Measurements from ENCODE around the gene BLACAT1.

BLACAT1 gene

DNA sequence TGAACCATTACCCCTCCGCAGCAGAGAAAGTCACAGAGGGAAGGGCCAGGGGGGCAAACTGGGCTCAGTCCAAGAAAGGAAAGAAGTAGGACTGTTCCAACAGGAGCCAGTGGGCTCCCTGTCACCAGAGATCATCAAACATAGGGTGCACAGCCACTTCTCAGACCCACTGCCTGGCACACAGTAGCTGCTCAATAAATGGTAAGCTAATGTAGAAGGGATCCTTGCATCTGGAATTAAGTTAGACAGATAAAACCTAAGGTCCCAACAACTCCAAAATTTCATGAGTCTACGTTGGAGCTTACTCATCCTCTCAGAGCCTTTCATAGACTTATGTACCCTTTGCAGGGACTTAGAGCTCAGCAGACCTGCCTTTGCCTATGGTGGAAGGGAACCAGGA, 3.5 kb downstream of the BLACAT1 start:
- TF ChIP-seq, protein P1, sequence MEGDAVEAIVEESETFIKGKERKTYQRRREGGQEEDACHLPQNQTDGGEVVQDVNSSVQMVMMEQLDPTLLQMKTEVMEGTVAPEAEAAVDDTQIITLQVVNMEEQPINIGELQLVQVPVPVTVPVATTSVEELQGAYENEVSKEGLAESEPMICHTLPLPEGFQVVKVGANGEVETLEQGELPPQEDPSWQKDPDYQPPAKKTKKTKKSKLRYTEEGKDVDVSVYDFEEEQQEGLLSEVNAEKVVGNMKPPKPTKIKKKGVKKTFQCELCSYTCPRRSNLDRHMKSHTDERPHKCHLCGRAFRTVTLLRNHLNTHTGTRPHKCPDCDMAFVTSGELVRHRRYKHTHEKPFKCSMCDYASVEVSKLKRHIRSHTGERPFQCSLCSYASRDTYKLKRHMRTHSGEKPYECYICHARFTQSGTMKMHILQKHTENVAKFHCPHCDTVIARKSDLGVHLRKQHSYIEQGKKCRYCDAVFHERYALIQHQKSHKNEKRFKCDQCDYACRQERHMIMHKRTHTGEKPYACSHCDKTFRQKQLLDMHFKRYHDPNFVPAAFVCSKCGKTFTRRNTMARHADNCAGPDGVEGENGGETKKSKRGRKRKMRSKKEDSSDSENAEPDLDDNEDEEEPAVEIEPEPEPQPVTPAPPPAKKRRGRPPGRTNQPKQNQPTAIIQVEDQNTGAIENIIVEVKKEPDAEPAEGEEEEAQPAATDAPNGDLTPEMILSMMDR (IDR thresholded peaks at IDR 0.05; ENCODE audit: low read depth, low read length) = no peak
- DNase-seq (ENCODE audit: extremely low read depth, low read depth) = no peak

DNA sequence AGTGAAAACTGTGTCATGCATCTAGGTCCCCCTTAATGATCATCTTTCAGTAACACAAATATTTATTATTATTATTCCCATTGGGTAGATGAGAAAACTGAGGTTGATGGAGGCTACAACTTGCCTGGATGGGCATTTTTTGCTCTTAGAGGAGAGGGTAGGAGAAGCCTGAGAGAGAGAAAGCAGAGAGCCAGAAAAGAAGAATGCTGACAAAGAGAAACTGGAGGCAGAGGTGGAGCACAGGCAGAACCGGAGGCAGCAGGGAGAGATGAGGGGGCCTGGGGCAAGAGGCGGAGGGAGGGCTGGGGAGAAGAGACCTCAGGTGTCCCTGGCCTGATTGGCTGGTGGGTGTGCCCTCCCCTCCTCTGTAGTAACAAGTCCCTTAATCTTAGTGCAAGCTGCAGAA, 4.1 kb downstream of the BLACAT1 start:
- TF ChIP-seq, protein P1 (IDR thresholded peaks at IDR 0.05; ENCODE audit: low read depth, low read length) = no peak
- no peak for DNase-seq (ENCODE audit: extremely low read depth, low read depth)

- no peak for DNase-seq (ENCODE audit: extremely low read depth, low read depth)
- TF ChIP-seq, protein P1 (IDR thresholded peaks at IDR 0.05; ENCODE audit: low read depth, low read length) = no peak
These were observed 4.6 kb downstream of the BLACAT1 start for GRCh38 chr1:205451202-205451601.

- DNase-seq (ENCODE audit: extremely low read depth, low read depth) = no peak
- TF ChIP-seq, protein P1 (IDR thresholded peaks at IDR 0.05; ENCODE audit: low read depth, low read length) = no peak
These were observed 5.4 kb downstream of the BLACAT1 start for GRCh38 chr1:205450448-205450847.

DNA sequence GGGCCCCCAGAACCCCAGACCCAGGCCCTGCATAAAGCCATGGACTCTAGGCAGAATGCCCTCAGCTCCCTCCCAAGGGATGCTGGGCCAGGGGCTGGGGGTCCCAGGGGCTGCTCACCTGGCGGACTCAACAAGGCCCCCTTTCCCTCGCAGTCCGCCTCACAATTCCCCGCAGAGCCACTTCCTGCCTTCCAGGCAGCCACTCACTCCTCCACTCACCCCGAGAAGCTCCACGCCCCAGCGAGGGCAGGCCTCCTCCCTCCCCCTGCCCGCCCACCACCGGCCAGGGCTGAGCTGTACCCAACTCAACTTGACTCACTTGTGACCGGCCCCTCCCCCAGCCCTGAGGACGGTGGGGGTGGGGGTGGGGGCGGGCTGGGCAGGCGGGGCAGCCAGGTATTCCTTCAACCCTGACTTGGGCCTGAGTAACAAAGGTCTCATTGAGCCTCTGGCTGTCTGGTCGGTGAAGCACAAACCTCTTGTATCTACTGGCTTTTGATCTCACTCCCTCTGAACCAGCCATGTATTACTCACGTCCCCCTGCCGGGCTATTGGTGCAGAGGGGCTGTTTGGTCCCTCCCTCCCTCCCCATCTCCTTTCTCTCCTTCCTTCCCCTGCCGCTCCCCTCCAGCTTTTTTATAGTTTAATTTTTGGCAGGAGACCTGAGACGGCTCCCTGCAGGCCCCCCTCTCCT, 5.9 kb downstream of the BLACAT1 start:
- no peak for DNase-seq (ENCODE audit: extremely low read depth, low read depth)
- TF ChIP-seq, protein P1 (IDR thresholded peaks at IDR 0.05; ENCODE audit: low read depth, low read length) = no peak

- no peak for DNase-seq (ENCODE audit: extremely low read depth, low read depth)
- TF ChIP-seq, protein P1 (IDR thresholded peaks at IDR 0.05; ENCODE audit: low read depth, low read length) = no peak
These were observed 6.5 kb downstream of the BLACAT1 start for GRCh38 chr1:205449254-205449749.

GRCh38 chr1:205448540-205449253, 7.1 kb downstream of the BLACAT1 start:
- TF ChIP-seq, protein P1 (IDR thresholded peaks at IDR 0.05; ENCODE audit: low read depth, low read length) = no peak
- no peak for DNase-seq (ENCODE audit: extremely low read depth, low read depth)

Measured in AG09319 (cell line).